ENCODE measurements around the gene GNL1. TPM values are rescaled to one million over a fixed set of nuclear protein-coding genes. Genes with fewer than 3 reads are reported as not detected.

GNL1 gene
- polyA plus RNA-seq, 1 of the 3 experiments (the other 2 are of a cell fraction) = 36.4 TPM

GRCh38 chr6:30556906-30557682 lies 805 bp upstream of the GNL1 start, which contains the start of gene PRR3 (continued):
- TF ChIP-seq, protein P1, sequence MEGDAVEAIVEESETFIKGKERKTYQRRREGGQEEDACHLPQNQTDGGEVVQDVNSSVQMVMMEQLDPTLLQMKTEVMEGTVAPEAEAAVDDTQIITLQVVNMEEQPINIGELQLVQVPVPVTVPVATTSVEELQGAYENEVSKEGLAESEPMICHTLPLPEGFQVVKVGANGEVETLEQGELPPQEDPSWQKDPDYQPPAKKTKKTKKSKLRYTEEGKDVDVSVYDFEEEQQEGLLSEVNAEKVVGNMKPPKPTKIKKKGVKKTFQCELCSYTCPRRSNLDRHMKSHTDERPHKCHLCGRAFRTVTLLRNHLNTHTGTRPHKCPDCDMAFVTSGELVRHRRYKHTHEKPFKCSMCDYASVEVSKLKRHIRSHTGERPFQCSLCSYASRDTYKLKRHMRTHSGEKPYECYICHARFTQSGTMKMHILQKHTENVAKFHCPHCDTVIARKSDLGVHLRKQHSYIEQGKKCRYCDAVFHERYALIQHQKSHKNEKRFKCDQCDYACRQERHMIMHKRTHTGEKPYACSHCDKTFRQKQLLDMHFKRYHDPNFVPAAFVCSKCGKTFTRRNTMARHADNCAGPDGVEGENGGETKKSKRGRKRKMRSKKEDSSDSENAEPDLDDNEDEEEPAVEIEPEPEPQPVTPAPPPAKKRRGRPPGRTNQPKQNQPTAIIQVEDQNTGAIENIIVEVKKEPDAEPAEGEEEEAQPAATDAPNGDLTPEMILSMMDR (IDR thresholded peaks at IDR 0.05) = no peak
- TF ChIP-seq TCF12 (IDR thresholded peaks at IDR 0.05) = peak; percentile 25; the same call in 1 of the 2 replicates
- no peak for TF ChIP-seq EZH2phosphoT487 (IDR thresholded peaks at IDR 0.05; ENCODE audit: borderline replicate concordance, low read depth)
- TF ChIP-seq, protein P2, sequence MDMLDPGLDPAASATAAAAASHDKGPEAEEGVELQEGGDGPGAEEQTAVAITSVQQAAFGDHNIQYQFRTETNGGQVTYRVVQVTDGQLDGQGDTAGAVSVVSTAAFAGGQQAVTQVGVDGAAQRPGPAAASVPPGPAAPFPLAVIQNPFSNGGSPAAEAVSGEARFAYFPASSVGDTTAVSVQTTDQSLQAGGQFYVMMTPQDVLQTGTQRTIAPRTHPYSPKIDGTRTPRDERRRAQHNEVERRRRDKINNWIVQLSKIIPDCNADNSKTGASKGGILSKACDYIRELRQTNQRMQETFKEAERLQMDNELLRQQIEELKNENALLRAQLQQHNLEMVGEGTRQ (IDR thresholded peaks at IDR 0.05; ENCODE audit: borderline replicate concordance, low read depth, low read length) = no peak
- peak; percentile 35 for TF ChIP-seq GATA2 (CRISPR knock-in tag; IDR thresholded peaks at IDR 0.05)
- TF ChIP-seq, protein P3, sequence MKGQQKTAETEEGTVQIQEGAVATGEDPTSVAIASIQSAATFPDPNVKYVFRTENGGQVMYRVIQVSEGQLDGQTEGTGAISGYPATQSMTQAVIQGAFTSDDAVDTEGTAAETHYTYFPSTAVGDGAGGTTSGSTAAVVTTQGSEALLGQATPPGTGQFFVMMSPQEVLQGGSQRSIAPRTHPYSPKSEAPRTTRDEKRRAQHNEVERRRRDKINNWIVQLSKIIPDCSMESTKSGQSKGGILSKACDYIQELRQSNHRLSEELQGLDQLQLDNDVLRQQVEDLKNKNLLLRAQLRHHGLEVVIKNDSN (IDR thresholded peaks at IDR 0.05; ENCODE audit: borderline replicate concordance, low read depth) = no peak
- peak; percentile 99 for TF ChIP-seq MAX (IDR thresholded peaks at IDR 0.05; ENCODE audit: low read depth)
- TF ChIP-seq YY1 (IDR thresholded peaks at IDR 0.05; ENCODE audit: low read depth) = peak; percentile 88
- TF ChIP-seq RFX5 (IDR thresholded peaks at IDR 0.05; ENCODE audit: low read length) = 0 out of 2 replicates have a peak, but pooled peaks have one; percentile 10
- TF ChIP-seq MXI1 (IDR thresholded peaks at IDR 0.05; ENCODE audit: low read depth, low read length) = peak; percentile 87
- TF ChIP-seq MEF2A (IDR thresholded peaks at IDR 0.05; ENCODE audit: borderline replicate concordance, low read depth) = no peak
- TF ChIP-seq ELF1 (IDR thresholded peaks at IDR 0.05) = peak; percentile 82
- TF ChIP-seq POLR2AphosphoS5 (IDR thresholded peaks at IDR 0.05; ENCODE audit: low read depth, low read length) = peak; percentile 73
- TF ChIP-seq GABPA (IDR thresholded peaks at IDR 0.05; ENCODE audit: low read depth) = peak; percentile 96

DNA sequence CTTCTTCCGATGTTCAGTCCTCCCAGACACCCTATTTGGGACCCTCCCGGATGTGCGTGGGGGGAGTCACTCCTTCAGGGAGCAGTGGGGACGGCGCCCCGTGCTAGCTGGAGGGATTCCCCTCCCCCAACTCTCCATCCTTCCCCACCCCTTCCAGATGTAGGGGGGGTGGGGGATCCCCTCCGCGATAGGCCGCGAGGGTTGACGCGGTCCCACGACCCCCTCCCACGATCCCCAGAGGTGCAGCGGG lies 548 bp downstream of the GNL1 start:
- Histone ChIP-seq H3K9me2 (no peaks in the 10 kb centered on the region), H3K9me3 (no peaks in the 10 kb centered on the region), H3K4me3 (ENCODE audit: low read depth in 2 of 2, low read length in 1 of 2) (peak overlapping the region; percentile 93 to 99), H3K4me1 (ENCODE audit: control insufficient read depth in 1 of 2, insufficient read depth in 2 of 2, low read depth in 1 of 2, low read length in 1 of 2) (peaks cover 15 to 17% of the 10 kb centered on the region in 2 experiments), H4K20me1 (ENCODE audit: insufficient read depth) (no peaks in the 10 kb centered on the region), H3K27ac (ENCODE audit: low read depth in 2 of 2, low read length in 1 of 2) (peak overlapping the region; percentile 90 to 99), H3F3A (replicated peaks; ENCODE audit: insufficient read depth) (peaks cover 10% of the 10 kb centered on the region), H3K36me3 (replicated peaks in 1 of 2; ENCODE audit: control insufficient read depth in 1 of 2, insufficient read depth in 2 of 2, low read length in 1 of 2) (peaks cover 39 to 43% of the 10 kb centered on the region in 2 experiments), H3K27me3 (ENCODE audit: insufficient read depth) (no peaks in the 10 kb centered on the region), H3K4me2 (peak overlapping the region; percentile 95), H3K79me2 (ENCODE audit: insufficient read depth) (peaks cover 41% of the 10 kb centered on the region), H2AFZ (ENCODE audit: low read depth) (peak overlapping the region; percentile 75), H3K9ac (peak overlapping the region; percentile 93)
- WGBS (ENCODE audit: low lambda C conversion rate) = 2% methylated on average over 10 of the region's 15 CpGs
- peak; percentile 85 for DNase-seq
- ChIA-PET POLR2A (interaction anchor here (0.8 to 3.6 kb wide), 5 partner anchors 11 to 60 kb away, joined by 3 to 22 read pairs (median 7); partner anchors contain the start of gene ABCF1), CTCF (interaction anchor here (0.7 to 9.4 kb wide), 6 partner anchors 13 to 88 kb away, joined by 3 to 140 read pairs (median 7); no protein-coding TSS in a partner anchor)
- TF ChIP-seq TCF12 (IDR thresholded peaks at IDR 0.05) (no peak; the same call in 1 of the 2 replicates), CHD2 (IDR thresholded peaks at IDR 0.05; ENCODE audit: low read length, partially characterized antibody) (peak; percentile 56)

Measured in SK-N-SH (cell line).